H1 (cell line): Measurements from ENCODE around the gene NFATC1. TPM values are rescaled to one million over a fixed set of nuclear protein-coding genes. Genes with fewer than 3 reads are reported as not detected.

Experiments
- CTCF ChIA-PET: fragments of 300-600 bp; sonication (Branson Sonifier 250); formaldehyde crosslinking; loops from one replicate; lab custom pipeline; 2021; ENCODE audit not compliant: partially characterized antibody; lab: Charles Lee
- POLR2A ChIA-PET: fragments of 300-600 bp; sonication (Branson Sonifier 250); formaldehyde crosslinking; loops from one replicate; lab custom pipeline; 2021; ENCODE audit warnings: inconsistent platforms; ENCODE audit not compliant: partially characterized antibody; lab: Charles Lee
- DNase-seq, 2 experiments: peaks; one replicate each; pipeline versions ENCODE4 v3.0.0 to v3.0.0-alpha.2; 2010 to 2022; ENCODE audit warnings: low spot score in 2 of 2, low read depth in 1 of 2, mixed read lengths in 1 of 2
- FAIRE-seq: peaks from 2 replicates; lab custom pipeline; 2011; peaks lifted over from hg19 to GRCh38; lab: Jason Lieb, UNC
- H2AFZ ChIP-seq: 2 replicates; pipeline ENCODE4 v1.8.1; 2012; ENCODE audit warnings: low read length, inconsistent platforms
- H2AK5ac ChIP-seq: 2 replicates; pipeline ENCODE4 v1.6.1; 2013; ENCODE audit warnings: low read depth, low read length
- H2BK120ac ChIP-seq: replicated peaks from 2 replicates; pipeline ENCODE3; 2013; ENCODE audit warnings: low read depth, low read length, inconsistent platforms
- H2BK12ac ChIP-seq: 2 replicates; pipeline ENCODE4 v1.6.1; 2013; ENCODE audit warnings: low read depth, low read length
- H2BK15ac ChIP-seq: 2 replicates; pipeline ENCODE4 v1.6.1; 2013; ENCODE audit warnings: low read length
- H2BK20ac ChIP-seq: 2 replicates; pipeline ENCODE4 v1.6.1; 2013; ENCODE audit warnings: low read length
- H2BK5ac ChIP-seq: 2 replicates; pipeline ENCODE4 v1.6.1; 2013; ENCODE audit warnings: low read depth, low read length
- H3K14ac ChIP-seq: 2 replicates; pipeline ENCODE4 v1.6.1; 2013; ENCODE audit warnings: inconsistent platforms; ENCODE audit not compliant: insufficient read length
- H3K18ac ChIP-seq: 2 replicates; pipeline ENCODE4 v1.6.1; 2013; ENCODE audit warnings: low read length; ENCODE audit errors: extremely low read depth
- H3K23ac ChIP-seq: 2 replicates; pipeline ENCODE4 v1.6.1; 2013; ENCODE audit warnings: inconsistent platforms; ENCODE audit not compliant: insufficient read length
- H3K23me2 ChIP-seq: 2 replicates; pipeline ENCODE4 v1.6.1; 2013; ENCODE audit warnings: low read depth, low read length
- H3K27ac ChIP-seq: 2 replicates; pipeline ENCODE4 v1.6.1; 2011; ENCODE audit warnings: low read depth, low read length, inconsistent platforms
- H3K27me3 ChIP-seq, 4 experiments: replicated peaks in 1 of 4; 1 replicate in 1 of 4; 2 replicates in 3 of 4; pipeline versions ENCODE4 v1.6.1 to v1.8.1; 2011 to 2013; ENCODE audit warnings: low read length in 3 of 4, mild to moderate bottlenecking in 3 of 4, inconsistent platforms in 2 of 4, mixed read lengths in 2 of 4, moderate library complexity in 1 of 4; ENCODE audit not compliant: control insufficient read depth in 3 of 4, insufficient read depth in 3 of 4; ENCODE audit errors: extremely low read depth in 1 of 4
- H3K36me3 ChIP-seq, 4 experiments: 2 replicates each; pipeline versions ENCODE4 v1.6.1 to v1.8.1; 2011 to 2013; ENCODE audit warnings: mild to moderate bottlenecking in 4 of 4, low read length in 3 of 4, moderate library complexity in 2 of 4, control low read depth in 1 of 4, inconsistent platforms in 1 of 4; ENCODE audit not compliant: insufficient read depth in 4 of 4, control insufficient read depth in 2 of 4
- H3K4ac ChIP-seq: replicated peaks from 2 replicates; pipeline ENCODE3; 2013; ENCODE audit warnings: low read length, low read depth, mixed read lengths, inconsistent platforms; ENCODE audit not compliant: insufficient read length
- H3K4me1 ChIP-seq, 4 experiments: replicated peaks in 1 of 4; 1 replicate in 1 of 4; 2 replicates in 3 of 4; pipeline versions ENCODE4 v1.6.1 to v1.8.1; 2011 to 2013; ENCODE audit warnings: low read length in 3 of 4, inconsistent platforms in 2 of 4, mixed read lengths in 1 of 4; ENCODE audit not compliant: insufficient read depth in 4 of 4, control insufficient read depth in 3 of 4
- H3K4me2 ChIP-seq, 2 experiments: 2 replicates each; pipeline versions ENCODE4 v1.6.1 to v1.8.1; 2011 to 2013; ENCODE audit warnings: low read depth in 2 of 2, low read length in 2 of 2, control low read depth in 1 of 2, inconsistent platforms in 1 of 2, mild to moderate bottlenecking in 1 of 2; ENCODE audit not compliant: insufficient read depth in 1 of 2
- H3K4me3 ChIP-seq, 4 experiments: fragments of 200-600, 300-600 bp in 1 of 4; sonication (generic), shearing (Covaris generic), sonication (Bioruptor Twin) in 1 of 4; 2 replicates each; pipeline versions ENCODE4 v1.5.1 to v1.8.1; 2011 to 2016; ENCODE audit warnings: low read length in 4 of 4, low read depth in 3 of 4, control low read depth in 2 of 4, inconsistent platforms in 2 of 4, mild to moderate bottlenecking in 2 of 4, mixed read lengths in 1 of 4, moderate library complexity in 1 of 4; ENCODE audit not compliant: insufficient read depth in 2 of 4; ENCODE audit errors: extremely low read depth in 1 of 4
- H3K56ac ChIP-seq: replicated peaks from 2 replicates; pipeline ENCODE3; 2013; ENCODE audit warnings: low read depth, mild to moderate bottlenecking, mixed read lengths, low read length, inconsistent platforms; ENCODE audit not compliant: insufficient read length
- H3K79me1 ChIP-seq: 2 replicates; pipeline ENCODE4 v1.6.1; 2013; ENCODE audit warnings: low read depth, low read length, control low read depth
- H3K79me2 ChIP-seq, 2 experiments: 2 replicates each; pipeline versions ENCODE4 v1.6.1 to v1.8.1; 2012 to 2013; ENCODE audit warnings: low read length in 2 of 2, mild to moderate bottlenecking in 2 of 2, inconsistent platforms in 1 of 2; ENCODE audit not compliant: insufficient read depth in 2 of 2, control insufficient read depth in 1 of 2
- H3K9ac ChIP-seq, 4 experiments: replicated peaks in 1 of 4; 1 replicate in 1 of 4; 2 replicates in 3 of 4; pipeline versions ENCODE4 v1.6.1 to v1.8.1; 2011 to 2013; ENCODE audit warnings: low read depth in 3 of 4, low read length in 3 of 4, control low read depth in 2 of 4, mild to moderate bottlenecking in 2 of 4, moderate library complexity in 2 of 4, inconsistent platforms in 1 of 4; ENCODE audit errors: extremely low read depth in 1 of 4
- H3K9me3 ChIP-seq, 2 experiments: 2 replicates each; pipeline versions ENCODE4 v1.6.1 to v1.8.1; 2012 to 2013; ENCODE audit warnings: mild to moderate bottlenecking in 2 of 2, moderate library complexity in 2 of 2, control low read depth in 1 of 2, inconsistent platforms in 1 of 2, low read depth in 1 of 2, low read length in 1 of 2, mixed read lengths in 1 of 2; ENCODE audit not compliant: insufficient read depth in 2 of 2
- H4K20me1 ChIP-seq, 2 experiments: replicated peaks in 1 of 2; 2 replicates each; pipeline versions ENCODE3 to v1.8.1; 2011 to 2013; ENCODE audit warnings: inconsistent platforms in 2 of 2, low read length in 2 of 2, mild to moderate bottlenecking in 1 of 2; ENCODE audit not compliant: insufficient read depth in 2 of 2, control insufficient read depth in 1 of 2
- H4K5ac ChIP-seq: 2 replicates; pipeline ENCODE4 v1.6.1; 2013; ENCODE audit warnings: low read length, low read depth, mixed read lengths, inconsistent platforms; ENCODE audit not compliant: insufficient read length
- H4K8ac ChIP-seq: 2 replicates; pipeline ENCODE4 v1.8.0; 2013; ENCODE audit warnings: mild to moderate bottlenecking, moderate library complexity, low read length, inconsistent platforms; ENCODE audit not compliant: insufficient read depth; ENCODE audit errors: extremely low read depth
- H4K91ac ChIP-seq: replicated peaks from 2 replicates; pipeline ENCODE3; 2013; ENCODE audit warnings: low read length, mixed read lengths, inconsistent platforms; ENCODE audit not compliant: insufficient read length
- BACH1 ChIP-seq: IDR thresholded peaks from 2 replicates; pipeline ENCODE4 v1.6.1; 2012; ENCODE audit warnings: low read length, improper control_type of control experiment
- CHD1 ChIP-seq: IDR thresholded peaks from 2 replicates; pipeline ENCODE4 v1.6.1; 2012; ENCODE audit warnings: low read depth, low read length, improper control_type of control experiment
- CHD2 ChIP-seq: IDR thresholded peaks from 2 replicates; pipeline ENCODE4 v1.6.1; 2012; ENCODE audit warnings: low read length, improper control_type of control experiment
- EGR1 ChIP-seq: IDR thresholded peaks from 2 replicates; pipeline ENCODE4 v1.6.1; 2011; ENCODE audit warnings: low read depth, low read length, borderline replicate concordance
- GABPA ChIP-seq: IDR thresholded peaks from 2 replicates; pipeline ENCODE4 v1.6.1; 2011; ENCODE audit warnings: mild to moderate bottlenecking, low read length, moderate library complexity, borderline replicate concordance; ENCODE audit not compliant: insufficient read depth
- KDM5A ChIP-seq: fragments of 200-600 bp; IDR thresholded peaks from 2 replicates; pipeline ENCODE4 v1.7.1; 2012; ENCODE audit warnings: mild to moderate bottlenecking, low read length, inconsistent platforms, mixed read lengths
- MAFK ChIP-seq: IDR thresholded peaks from 2 replicates; pipeline ENCODE4 v1.6.1; 2012; ENCODE audit warnings: low read depth, mild to moderate bottlenecking, improper control_type of control experiment, low read length
- NRF1 ChIP-seq: IDR thresholded peaks from 2 replicates; pipeline ENCODE4 v1.6.1; 2011; ENCODE audit warnings: mild to moderate bottlenecking, low read depth, low read length, improper control_type of control experiment
- PHF8 ChIP-seq: fragments of 200-600 bp; sonication (generic); conservative IDR thresholded peaks from 2 replicates; pipeline ENCODE4 v1.7.1; 2012; ENCODE audit warnings: low read depth, mild to moderate bottlenecking, inconsistent platforms, low read length, moderate library complexity
- POLR2A ChIP-seq, 2 experiments: IDR thresholded peaks; 1 replicate in 1 of 2; 2 replicates in 1 of 2; pipeline ENCODE4 v1.6.1; 2011; ENCODE audit warnings: low read depth in 2 of 2, low read length in 2 of 2, mild to moderate bottlenecking in 2 of 2; ENCODE audit errors: control extremely low read depth in 1 of 2
- RNF2 ChIP-seq: fragments of 200-900, 300-1000 bp; sonication (generic); IDR thresholded peaks from 2 replicates; pipeline ENCODE4 v1.7.1; 2016; ENCODE audit warnings: borderline replicate concordance, low read depth, mild to moderate bottlenecking, antibody characterized with exemption, low read length; ENCODE audit not compliant: poor library complexity, severe bottlenecking; ENCODE audit errors: missing control alignments
- SIN3A ChIP-seq, 2 experiments: IDR thresholded peaks in 1 of 2; conservative IDR thresholded peaks in 1 of 2; 2 replicates each; pipeline ENCODE4 v1.6.1; 2011 to 2012; ENCODE audit warnings: low read length in 2 of 2, improper control_type of control experiment in 1 of 2, low read depth in 1 of 2, mild to moderate bottlenecking in 1 of 2
- SP2 ChIP-seq: IDR thresholded peaks from 2 replicates; pipeline ENCODE4 v1.6.1; 2012; ENCODE audit warnings: mild to moderate bottlenecking, low read length, inconsistent platforms
- WGBS, 2 experiments: shearing (Covaris generic) in 1 of 2; methylation state at CpG; one replicate each; pipeline versions ENCODE4 v1.1.6 to v1.1.7; 2013 to 2015; ENCODE audit warnings: low lambda C conversion rate in 2 of 2, mixed read lengths in 2 of 2, inconsistent platforms in 1 of 2, low coverage in 1 of 2, missing lambda C conversion rate in 1 of 2; ENCODE audit not compliant: insufficient replicate concordance in 2 of 2, insufficient coverage in 1 of 2, insufficient read length in 1 of 2; ENCODE audit errors: extremely low coverage in 1 of 2, missing lambda C conversion rate in 1 of 2; 5-methylcytosine and 5-hydroxymethylcytosine counted together
- polyA plus RNA-seq, 7 experiments: library from polyadenylated mRNA; depleted of rRNA in 3 of 7; stranded (reverse) in 5 of 7; unstranded in 2 of 7; fragments of >200 nt in 5 of 7; fragments of 200-250 nt in 2 of 7; gene quantifications; 1 replicate in 5 of 7; 2 replicates in 1 of 7; 4 replicates in 1 of 7; pipeline versions ENCODE4 v1.2.1 to v1.2.3, GENCODE V29; 2011 to 2013; ENCODE audit warnings: missing spikeins in 2 of 7, mixed read lengths in 2 of 7
- total RNA-seq: library from RNA; stranded (reverse); fragmentation: NEBNext Ultra II Directional; extraction: Animal tissue kit (Norgen Biotek cat#: 25700); gene quantifications from 2 replicates; pipeline ENCODE4 v1.2.1, GENCODE V29; 2021

The NFATC1 gene
- total and polyA plus RNA-seq, 2 of the 8 experiments (the other 6 are each of a cell fraction or from before 2014, with no cell fraction given), result 2.0 to 6.6 TPM

GRCh38 chr18:79472946-79473345, 77.2 kb downstream of the NFATC1 start:
- no peak overlapping the region for H3K56ac ChIP-seq
- H3K36me3 ChIP-seq, result no peaks in the 10 kb centered on the region
- no peak overlapping the region for H3K4ac ChIP-seq
- H4K5ac ChIP-seq, result no peak overlapping the region
- no peaks in the 10 kb centered on the region for H3K79me2 ChIP-seq
- no peak overlapping the region for H3K14ac ChIP-seq
- FAIRE-seq, result no peak
- H3K4me3 ChIP-seq, result no peak overlapping the region
- no peak overlapping the region for H2BK20ac ChIP-seq
- H3K27ac ChIP-seq, result no peak overlapping the region
- H3K4me1 ChIP-seq, result no peaks in the 10 kb centered on the region
- no peak overlapping the region; the same call in 1 of the 2 replicates for H2AK5ac ChIP-seq
- no peaks in the 10 kb centered on the region for H3K23me2 ChIP-seq
- WGBS, 2 experiments, result 92% methylated on average over 10 of the region's 13 CpGs; no CpG with 5 or more reads in 1 of the 2 experiments
- H3K23ac ChIP-seq, result no peak overlapping the region
- H3K4me2 ChIP-seq, result no peak overlapping the region
- H2AFZ ChIP-seq, result no peak overlapping the region
- no peak overlapping the region for H4K91ac ChIP-seq
- H3K9me3 ChIP-seq, result no peaks in the 10 kb centered on the region; a peak in 1 of 4 replicates
- ChIA-PET CTCF (interaction anchor here (1.1 to 1.2 kb wide), 2 partner anchors 10 to 152 kb away, joined by 3 read pairs; no protein-coding TSS in a partner anchor), POLR2A (no interaction called here)
- H3K79me1 ChIP-seq, result no peaks in the 10 kb centered on the region
- no peak overlapping the region for H2BK5ac ChIP-seq
- no peak overlapping the region for H2BK12ac ChIP-seq
- no peak overlapping the region for H3K18ac ChIP-seq
- no peak overlapping the region for H2BK15ac ChIP-seq
- H3K9ac ChIP-seq, result no peak overlapping the region
- no peaks in the 10 kb centered on the region for H4K20me1 ChIP-seq
- no peaks in the 10 kb centered on the region for H3K27me3 ChIP-seq
- H2BK120ac ChIP-seq, result no peak overlapping the region
- no peak for TF ChIP-seq CHD1
- no peak for TF ChIP-seq MAFK
- TF ChIP-seq POLR2A (IDR thresholded peaks at IDR 0.05; ENCODE audit: control extremely low read depth in 1 of 2, low read depth in 2 of 2, low read length in 2 of 2), result no peak
- TF ChIP-seq PHF8, result no peak
- no peak for TF ChIP-seq GABPA
- TF ChIP-seq BACH1, result no peak
- TF ChIP-seq RNF2, result no peak
- TF ChIP-seq SIN3A (conservative IDR thresholded peaks at IDR 0.05 in 1 of 2, IDR thresholded peaks at IDR 0.05 in 1 of 2; ENCODE audit: low read depth in 1 of 2, low read length in 2 of 2), result no peak
- no peak for TF ChIP-seq KDM5A
- no peak for TF ChIP-seq SP2
- no peak for TF ChIP-seq EGR1
- TF ChIP-seq CHD2, result no peak
- TF ChIP-seq NRF1, result no peak
- no peak for DNase-seq
- no peak overlapping the region for H4K8ac ChIP-seq
